ENCODE data around the gene AGAP3. TPM values are rescaled to one million over a fixed set of nuclear protein-coding genes. Genes with fewer than 3 reads are reported as not detected.

AGAP3 gene
- polyA plus RNA-seq, 4 donors = 56.0 to 71.1 (median 63.4) TPM

DNA sequence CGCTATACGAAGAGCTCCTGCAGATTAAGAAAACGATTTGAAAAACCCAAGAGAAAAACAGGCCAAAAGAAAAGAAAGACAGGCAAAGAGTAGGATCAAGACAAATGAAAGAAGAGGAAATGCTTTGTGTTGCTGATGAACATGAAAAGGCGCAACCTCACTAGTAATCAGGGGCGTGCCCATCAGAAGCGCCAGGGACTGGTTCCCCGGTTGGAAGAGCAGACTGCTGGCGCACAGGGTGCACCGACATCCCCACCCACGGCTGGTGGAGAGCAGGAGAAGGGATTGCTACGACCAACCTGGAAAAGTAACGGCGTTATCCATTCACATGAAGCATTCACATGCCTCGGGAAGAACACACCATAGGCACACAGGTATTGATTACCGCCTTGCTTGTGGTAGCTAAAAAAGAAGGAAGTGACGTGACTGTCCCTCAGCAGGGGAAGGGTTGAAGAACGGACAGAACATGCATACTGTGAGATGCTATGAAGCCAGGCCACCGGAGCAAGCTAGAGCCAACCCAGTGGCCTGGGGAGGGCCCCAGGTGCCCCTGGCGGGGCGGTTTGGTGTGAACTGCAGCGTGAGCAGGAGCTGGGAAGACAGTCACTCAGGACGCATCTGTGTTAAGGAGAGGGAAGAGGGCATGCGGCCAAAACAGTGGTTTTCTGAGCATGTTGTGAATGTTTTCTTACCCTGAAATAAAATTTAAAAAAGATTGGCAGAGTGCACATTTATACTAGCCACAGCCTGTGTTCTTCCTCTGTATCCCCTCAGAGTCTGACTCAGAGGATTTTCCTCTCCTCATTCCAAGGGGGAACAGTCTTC is 18.3 kb downstream of the AGAP3 start:
- DNase-seq (ENCODE audit: low read depth in 4 of 4, low spot score in 3 of 4) = no peak

DNA sequence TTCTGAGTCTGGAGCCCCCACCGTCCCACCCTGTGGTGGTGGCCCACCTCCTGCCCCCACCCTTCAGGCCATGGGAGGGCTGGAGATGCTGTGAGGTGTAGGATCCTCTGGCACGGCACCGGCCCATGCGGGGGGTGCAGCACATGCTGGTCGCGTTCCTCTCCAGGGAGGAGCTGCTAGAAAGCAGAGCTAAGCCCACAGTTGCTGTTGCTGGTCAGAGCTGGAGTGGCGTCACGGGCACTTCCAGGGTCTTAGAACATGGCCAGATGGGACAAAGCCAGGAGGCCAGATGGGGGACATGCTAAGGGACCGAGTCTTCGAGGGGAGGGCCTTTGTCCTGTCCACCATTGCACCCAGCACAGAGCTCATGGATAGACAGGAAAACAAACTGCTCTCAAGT is 21.6 kb downstream of the AGAP3 start:
- no peak for DNase-seq (ENCODE audit: low read depth in 4 of 4, low spot score in 3 of 4)

DNA sequence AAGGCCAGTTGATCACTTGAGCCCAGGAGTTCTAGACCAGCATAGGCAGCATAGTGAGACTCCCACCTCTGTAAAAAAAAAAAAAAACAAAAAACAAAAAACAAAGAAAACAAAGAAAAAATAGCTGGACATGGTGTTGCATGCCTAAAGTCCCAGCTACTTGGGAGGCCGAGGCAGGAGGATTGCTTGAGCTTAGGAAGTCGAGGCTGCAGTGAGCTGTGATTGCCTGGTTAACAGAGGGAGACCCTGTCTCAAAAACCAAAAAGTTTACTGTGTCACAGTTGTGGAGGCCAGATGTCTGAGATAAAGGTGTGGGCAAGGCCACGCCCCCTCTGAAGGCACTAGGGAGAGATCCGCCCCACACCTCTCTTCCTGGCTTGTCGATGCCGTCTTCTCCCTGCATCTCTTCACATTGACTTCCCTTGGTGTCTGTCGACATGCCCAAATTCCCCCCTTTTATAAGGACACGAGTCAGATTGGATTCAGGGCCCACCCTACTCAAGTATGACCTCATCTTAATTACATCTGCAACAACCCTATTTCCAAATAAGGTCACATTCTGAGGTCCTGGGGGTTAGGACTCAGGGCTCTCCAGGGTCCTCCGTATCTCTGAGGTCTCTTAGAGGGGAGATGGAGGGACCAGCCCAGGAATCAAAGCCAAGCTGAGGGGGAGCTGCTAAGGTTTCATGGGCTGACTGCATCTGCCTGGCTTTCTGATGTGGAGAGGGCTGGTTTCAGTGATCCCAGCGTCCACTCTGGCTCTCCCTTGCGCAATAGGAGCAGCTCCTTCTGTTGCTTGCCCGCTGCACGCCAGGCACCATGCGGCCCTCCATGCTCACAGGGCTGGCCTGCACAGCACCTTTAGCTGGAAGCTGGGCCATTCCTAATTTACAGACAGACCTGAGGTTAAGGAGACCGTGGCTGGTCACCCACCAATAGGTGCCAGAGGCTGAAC is 23.1 kb downstream of the AGAP3 start:
- no peak for DNase-seq (ENCODE audit: low read depth in 4 of 4, low spot score in 3 of 4)

DNA sequence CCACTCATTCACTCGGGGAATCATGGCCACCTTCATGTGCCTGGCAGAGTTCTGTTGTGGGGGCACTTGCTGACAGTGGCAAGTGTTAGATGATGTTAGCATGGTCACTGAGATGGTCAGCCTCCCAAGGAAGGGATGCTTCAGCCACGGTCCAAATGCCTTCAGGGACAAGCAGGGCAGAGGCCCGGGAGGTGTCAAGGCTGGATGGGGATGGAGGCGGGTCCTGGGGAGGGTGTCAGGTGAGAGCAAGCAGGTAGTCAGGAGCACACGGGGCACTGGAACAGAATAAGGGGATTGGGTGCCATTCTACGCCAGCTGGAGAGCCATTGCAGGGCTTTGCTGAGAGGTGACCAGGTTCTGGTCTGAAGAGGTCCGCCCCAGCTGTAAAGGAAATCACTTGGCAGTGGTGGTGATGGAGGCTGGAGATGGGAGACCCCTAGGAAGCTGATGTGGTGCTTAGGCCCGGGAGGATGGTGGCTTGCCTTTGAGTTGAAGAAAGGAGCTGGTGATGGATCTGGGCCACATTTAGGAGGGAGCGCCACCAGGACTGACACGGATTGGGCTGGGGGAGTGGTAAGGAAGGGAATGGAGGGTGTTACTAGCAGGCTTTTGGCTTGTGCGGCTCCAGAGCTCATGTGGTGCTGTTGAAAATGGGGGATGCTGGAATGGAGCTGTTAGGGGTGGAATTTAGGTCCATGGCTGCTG is 24.1 kb downstream of the AGAP3 start:
- DNase-seq (ENCODE audit: low read depth in 4 of 4, low spot score in 3 of 4) = no peak

DNA sequence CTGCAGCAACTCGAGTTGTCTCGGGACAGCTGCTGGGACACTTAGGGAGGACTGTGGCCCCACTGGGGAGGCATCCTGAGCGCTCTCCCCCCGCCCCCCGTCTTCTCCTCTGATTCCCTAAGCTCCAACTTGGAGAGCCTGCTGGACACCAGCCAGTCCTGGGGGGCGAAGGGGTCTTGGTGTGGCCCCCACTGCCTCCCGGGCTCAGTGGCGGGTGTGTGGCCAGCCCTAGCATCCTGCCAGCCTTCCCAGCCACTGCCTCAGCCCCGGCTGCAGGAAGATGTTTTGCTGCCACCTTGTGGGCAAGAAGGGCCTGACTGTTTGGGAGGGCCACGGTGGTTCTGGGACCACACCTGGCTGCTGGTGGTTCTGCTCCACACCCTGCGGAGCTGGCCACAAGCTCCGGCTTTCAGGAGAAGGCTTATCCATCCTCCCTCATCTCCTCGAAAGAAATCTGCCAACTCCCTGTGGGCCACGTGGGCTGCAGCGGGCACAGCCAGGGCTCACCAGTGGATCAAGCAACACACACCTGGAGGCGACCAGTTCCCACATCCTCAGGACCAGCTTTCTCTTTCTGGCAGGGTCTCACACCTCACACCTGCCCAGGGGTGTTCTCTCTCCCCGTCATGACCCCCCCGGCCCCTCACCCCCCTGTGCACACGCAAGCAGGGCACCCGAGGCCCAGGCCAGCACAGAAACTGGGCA is 24.8 kb downstream of the AGAP3 start:
- no peak for DNase-seq (ENCODE audit: low read depth in 4 of 4, low spot score in 3 of 4)

DNA sequence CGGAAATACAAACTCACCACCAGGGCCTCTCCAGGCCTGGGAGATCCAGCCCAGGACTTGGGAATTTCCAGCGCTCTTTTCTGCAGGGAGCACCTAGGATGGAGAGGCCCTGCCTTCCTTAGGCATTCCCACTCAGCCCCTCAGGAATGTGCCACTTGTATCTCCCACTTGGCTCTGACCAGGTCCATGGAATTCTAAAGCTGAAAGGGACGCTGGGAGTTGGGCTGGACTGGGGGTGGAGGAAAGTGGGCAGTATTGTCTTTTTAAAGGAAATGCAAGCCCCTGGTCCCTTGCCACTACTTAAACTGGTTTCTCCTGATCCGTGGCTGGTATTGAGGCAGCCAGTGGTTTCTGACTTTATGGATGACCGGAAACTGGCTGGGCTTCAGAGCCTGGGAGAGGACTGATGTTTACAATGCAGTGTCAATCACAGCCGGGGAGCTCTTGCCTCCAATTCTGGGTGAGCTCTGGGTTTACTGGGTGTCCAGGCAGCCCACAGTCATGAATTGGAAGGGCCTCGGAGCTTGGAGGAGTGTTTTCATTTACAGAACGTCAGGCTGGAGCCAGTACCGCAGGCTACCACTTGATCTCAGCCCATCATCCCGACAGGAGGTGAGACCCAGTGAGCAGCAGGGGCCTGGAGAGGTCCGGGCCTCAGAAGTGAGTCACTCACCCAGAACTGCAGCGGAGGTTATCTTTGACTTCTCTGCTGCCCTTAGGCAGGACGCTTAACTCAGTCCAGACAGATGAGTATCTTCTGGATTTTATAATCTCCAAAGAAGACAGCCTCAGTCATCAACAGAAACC is 27.3 kb downstream of the AGAP3 start:
- no peak for DNase-seq (ENCODE audit: low read depth in 4 of 4, low spot score in 3 of 4)

DNA sequence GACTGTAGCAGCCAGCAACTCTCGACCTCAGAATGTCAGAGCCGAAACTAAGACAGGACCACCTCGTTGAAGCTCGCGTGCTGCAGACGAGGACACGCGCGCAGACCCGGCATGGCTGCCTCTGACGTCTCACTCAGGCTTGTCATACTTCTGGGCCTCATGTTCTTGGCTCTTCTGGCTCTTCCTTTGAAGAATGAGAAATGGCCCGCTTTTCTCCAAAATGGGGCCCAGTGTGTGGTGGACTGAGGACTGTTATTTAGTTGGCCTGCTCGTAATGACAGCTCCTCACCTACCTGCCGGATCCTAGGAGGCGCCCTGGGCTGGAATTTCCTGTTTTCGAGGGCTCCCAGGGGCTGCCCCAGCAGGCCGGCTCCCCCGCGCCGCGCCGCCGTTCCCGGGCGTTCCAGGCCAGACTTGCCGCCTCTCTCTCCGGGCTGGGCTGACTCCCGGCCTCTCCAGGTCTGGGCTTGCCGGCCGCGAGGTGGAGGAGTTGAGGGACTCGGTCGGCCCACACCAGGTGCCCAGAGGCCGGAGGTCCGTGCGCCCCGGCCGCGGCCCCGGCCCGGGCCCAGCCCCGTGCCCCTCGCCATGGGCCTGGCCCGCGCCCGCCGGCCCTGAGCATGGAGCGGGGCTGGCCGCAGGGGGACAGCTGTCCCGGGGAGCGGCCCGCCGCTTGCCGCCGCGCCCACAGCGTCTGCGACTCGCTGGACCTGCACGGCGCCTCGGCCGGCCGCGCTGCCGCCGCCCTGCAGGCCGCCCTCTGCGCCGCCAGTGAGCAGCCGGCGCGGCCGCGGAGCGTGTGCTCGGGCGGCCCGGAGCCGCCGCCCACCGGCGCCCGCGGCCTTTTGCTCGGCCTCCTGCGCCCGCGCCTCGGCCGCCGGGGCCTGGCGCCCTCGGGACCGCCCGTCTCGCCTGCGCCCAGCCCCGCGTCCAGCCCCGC is 28.1 kb downstream of the AGAP3 start:
- no peak for DNase-seq (ENCODE audit: low read depth in 4 of 4, low spot score in 3 of 4)

DNA sequence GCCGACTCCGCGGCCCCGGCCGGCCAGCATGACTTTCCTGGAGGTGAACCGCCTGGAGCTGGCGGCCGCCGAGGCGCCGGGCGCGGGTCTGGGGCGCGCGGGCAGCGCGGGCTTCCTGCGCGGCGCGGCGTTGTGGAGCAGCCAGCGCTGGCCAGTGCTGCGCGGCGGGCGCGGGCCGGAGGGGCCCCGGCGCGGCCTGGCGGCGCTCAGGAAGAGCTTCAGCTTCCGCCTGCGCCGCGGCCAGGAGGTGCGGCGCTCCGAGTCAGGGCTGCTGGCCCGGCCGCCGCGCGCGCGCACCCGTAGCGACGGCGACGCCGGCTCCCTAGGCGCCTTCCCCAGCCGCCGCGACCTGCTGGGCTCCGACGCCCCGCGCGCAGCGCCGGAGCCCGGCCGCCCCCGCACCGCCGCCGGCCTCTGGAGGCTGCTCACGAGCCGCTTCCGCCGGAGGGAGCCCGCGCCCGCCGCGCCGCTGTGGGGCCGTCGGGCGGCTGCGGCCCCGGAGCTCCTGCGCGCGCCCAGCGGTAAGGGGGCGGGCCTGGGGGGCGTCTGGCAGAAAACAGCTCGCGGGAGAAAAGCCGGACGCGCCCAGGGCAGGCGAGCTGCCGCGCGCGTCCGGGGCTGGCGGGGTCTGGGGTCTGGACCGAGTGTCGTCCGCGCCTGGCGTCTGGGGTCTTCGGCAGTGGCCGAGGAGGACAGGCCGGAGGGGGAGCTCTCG is 29.0 kb downstream of the AGAP3 start:
- DNase-seq (ENCODE audit: low read depth in 4 of 4, low spot score in 3 of 4) = no peak

DNA sequence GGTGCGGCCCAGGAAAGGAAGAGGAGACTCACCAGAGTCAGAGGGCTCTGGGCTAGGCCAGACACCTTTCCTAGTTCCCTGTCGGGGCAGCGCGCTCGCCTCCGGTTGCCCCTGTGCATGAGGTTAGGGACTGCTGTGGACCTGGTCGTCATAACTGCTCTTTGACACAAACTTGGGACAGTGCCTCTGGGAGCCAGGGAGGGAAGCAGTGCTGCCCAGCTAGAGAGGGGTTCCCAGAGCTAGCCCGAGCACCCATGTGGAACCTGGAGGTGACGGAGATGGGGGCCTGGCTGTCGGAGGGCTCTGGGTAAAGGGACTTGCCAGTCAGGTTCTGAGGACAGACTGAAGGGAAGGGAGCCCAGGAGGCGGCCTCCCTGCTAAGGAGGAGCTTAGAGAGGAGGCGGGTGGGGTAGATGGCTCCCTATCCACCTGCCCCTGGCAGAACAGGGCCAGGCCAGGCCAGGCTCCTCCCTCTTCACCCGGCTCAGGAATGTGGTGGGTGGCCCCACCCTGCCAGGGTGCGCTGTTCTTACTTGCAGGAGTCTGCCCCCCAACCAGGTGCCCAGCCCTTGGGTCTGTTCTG is 29.7 kb downstream of the AGAP3 start:
- DNase-seq (ENCODE audit: low read depth in 4 of 4, low spot score in 3 of 4) = no peak

DNA sequence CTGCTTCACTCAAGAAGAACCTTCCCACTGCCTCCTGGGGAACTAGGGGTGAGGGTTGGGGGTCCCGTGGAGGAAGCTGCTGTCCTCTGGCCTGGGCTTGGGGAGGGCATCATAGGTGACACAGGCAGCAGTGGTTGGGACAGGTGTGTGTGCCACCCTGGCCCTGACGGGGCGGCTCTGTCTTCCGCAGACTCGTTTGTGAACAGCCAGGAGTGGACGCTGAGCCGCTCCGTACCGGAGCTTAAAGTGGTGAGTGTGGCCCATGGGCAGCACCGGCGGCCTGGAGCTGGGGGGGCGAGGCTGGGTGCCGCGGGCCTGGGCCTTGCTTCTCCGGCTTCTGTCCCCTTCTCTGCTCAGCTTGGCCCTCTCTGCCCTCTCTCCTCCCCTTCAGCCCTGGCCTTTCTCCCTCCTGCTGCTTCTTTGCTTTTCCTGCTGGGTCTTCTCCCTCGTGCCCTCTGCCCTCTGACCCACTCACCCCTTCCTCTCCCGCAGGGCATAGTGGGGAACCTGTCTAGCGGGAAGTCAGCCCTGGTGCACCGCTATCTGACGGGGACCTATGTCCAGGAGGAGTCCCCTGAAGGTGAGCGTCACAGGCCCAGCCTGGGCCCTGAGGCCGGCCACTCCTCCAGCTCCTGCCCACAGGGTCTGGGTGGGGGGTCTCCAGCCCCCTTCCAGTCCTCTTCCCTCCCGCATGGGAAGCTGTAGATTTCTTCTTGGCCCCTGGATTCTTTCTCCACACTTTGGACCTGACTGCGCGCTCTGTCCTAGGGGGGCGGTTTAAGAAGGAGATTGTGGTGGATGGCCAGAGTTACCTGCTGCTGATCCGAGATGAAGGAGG is 30.5 kb downstream of the AGAP3 start:
- DNase-seq (ENCODE audit: low read depth in 4 of 4, low spot score in 3 of 4) = no peak

DNA sequence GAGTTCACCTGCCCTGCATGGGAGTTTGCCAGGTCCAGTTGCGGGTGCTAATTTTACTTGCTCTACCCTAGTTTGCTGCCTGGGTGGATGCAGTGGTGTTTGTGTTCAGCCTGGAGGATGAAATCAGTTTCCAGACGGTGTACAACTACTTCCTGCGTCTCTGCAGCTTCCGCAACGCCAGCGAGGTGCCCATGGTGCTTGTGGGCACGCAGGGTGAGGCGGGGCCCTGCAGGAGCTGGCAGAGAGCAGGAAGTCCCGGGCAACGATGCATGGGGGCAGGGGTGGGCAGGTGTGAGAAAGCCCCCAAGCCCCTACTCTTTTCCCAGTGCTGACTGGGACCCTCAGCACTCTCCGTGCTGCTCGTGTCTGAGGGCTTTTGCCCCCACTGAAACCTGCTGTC is 31.3 kb downstream of the AGAP3 start:
- DNase-seq (ENCODE audit: low read depth in 4 of 4, low spot score in 3 of 4) = no peak

DNA sequence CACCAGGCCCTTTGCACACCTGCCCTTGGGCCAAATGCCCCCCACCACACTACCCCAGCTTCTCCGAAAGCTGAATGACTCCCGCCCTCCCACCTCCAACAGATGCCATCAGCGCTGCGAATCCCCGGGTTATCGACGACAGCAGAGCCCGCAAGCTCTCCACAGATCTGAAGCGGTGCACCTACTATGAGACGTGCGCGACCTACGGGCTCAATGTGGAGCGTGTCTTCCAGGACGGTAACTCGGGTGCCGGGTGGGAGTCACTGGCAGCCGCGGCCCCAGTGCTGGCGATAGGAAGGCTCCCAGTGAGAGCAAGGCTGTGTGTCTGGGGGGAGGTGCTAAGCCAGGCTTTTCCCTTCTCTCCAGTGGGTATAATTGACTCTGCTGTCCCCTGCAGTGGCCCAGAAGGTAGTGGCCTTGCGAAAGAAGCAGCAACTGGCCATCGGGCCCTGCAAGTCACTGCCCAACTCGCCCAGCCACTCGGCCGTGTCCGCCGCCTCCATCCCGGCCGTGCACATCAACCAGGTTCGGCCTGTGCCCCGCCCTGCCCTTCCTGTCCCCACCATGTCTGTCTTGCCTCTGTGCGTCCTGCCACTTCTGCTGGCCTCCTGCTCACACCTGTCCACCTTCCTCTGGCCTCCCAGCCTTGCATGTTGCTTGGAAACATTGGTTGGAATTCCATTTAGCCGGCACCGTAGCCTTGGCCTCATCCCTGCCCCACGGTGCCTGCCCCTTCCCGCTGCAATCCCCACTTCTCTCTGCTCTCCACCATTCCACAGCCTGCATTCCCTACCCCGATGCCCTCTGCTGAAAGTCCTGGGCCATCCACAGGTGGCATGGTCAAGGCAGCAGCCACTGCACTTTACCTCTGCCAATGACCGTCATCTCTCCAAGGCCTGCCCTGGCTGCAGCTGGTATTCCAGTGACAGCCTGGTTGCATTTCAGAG is 32.1 kb downstream of the AGAP3 start:
- no peak for DNase-seq (ENCODE audit: low read depth in 4 of 4, low spot score in 3 of 4)

DNA sequence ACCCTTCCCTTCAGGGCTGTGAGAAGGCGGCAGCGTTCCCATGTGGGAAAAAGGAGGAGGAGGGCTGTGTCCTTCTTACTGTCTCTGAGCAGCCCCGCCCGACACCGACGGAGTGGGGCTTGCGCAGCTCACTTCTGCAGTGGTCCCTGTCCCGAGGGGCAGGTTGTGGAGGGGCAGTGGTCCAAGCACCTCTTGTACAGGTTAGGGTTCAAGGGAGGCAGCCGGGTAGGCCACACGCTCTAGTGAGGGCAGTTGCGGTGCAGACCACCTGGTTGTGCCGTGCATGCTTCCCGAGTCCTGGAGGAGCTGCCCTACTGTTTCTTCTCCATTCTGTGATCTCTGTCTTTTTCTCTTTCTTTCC is 32.8 kb downstream of the AGAP3 start:
- no peak for DNase-seq (ENCODE audit: low read depth in 4 of 4, low spot score in 3 of 4)

DNA sequence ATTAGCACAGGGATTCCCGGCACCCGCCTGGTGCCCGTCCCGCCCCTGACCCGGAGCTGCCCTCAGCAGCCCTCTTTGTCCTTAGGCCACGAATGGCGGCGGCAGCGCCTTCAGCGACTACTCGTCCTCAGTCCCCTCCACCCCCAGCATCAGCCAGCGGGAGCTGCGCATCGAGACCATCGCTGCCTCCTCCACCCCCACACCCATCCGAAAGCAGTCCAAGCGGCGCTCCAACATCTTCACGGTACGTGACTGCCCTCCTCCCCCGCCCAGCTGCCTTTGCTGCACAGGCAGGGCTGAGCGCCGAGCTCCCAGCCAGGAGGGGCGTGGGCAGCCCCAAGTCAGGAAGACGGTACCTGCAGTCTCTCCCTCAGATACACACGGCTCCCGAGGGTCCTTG is 33.6 kb downstream of the AGAP3 start:
- no peak for DNase-seq (ENCODE audit: low read depth in 4 of 4, low spot score in 3 of 4)

DNA sequence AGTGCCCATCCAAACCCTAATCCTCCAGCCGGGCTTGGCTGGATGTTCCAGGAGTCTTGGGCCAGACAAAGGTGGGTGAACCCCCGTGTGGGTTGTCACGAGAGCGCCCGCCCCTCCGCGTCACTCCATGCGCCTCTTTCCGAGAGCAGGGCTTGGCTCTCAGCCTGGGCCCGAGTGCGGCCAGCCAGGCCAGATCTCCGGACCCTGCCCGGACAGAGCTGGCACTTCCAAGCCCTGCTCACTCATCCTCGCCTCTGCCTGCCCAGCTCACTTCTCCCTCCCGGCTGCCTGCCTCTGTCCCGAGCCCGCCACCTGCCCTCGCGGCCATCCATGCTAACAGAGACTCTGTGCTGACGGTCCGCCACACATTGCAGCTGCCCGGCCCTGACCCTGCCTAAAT is 34.6 kb downstream of the AGAP3 start:
- no peak for DNase-seq (ENCODE audit: low read depth in 4 of 4, low spot score in 3 of 4)
